CD4-positive, alpha-beta T cell treated with Interleukin-6 for 4 hours (primary cell): ENCODE results near the gene ZNF185.

ENCODE experiments used
- DNase-seq: peaks from one replicate; pipeline ENCODE4 v3.0.0-alpha.2; 2020; ENCODE audit warnings: mixed read lengths

ZNF185 gene

GRCh38 chrX:152897222-152898131 is at the start of gene ZNF185:
Gene ZNF185 (plus strand): TSS chrX:152898067. CDS start chrX:152914490, 16,423 bp downstream.
- DNase-seq, result no peak

DNA sequence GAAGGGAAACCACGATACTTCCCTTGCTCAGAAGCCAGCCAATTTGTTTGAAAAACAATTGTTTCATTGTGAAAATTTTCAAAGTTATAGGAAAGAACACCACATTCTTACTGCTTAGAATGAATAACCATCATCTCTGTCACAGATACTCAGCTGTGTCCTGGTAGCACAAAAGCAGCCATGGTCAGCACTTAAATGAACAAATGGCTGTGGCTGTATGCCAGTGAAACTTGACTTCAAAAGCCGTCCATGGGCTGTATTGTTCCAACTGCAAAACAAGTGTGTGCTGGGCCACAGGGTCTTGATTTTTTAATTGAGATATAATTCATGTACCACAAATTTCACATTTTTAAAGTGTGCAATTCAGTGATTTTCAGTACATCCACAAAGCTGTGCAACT is 47.4 kb upstream of the ZNF185 start:
- no peak for DNase-seq

GRCh38 chrX:152853986-152854385 is 43.9 kb upstream of the ZNF185 start:
- no peak for DNase-seq

DNA sequence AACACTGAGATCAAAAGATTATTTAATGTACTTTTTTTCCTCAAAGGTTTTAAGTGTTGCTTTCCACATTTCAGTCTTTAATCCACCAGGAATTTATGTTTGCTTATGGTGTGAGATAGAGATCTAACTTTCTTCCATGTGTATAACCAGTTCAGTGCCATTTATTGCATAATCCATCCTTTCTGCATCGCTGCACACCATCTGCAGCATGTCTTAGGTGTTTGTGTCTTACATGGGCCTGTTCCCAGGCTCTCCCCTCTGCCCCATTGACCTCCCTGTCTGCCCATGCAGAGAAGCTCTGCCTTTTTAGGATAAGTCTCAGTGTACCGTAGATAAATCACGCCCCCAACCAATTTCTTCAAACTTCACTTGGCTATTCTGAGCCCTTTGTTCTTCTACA is 36.8 kb upstream of the ZNF185 start:
- no peak for DNase-seq

- no peak for DNase-seq
These were observed 36.0 kb upstream of the ZNF185 start for GRCh38 chrX:152861826-152862225.

- DNase-seq, result no peak
These were observed 32.5 kb upstream of the ZNF185 start for GRCh38 chrX:152865232-152865920.

DNA sequence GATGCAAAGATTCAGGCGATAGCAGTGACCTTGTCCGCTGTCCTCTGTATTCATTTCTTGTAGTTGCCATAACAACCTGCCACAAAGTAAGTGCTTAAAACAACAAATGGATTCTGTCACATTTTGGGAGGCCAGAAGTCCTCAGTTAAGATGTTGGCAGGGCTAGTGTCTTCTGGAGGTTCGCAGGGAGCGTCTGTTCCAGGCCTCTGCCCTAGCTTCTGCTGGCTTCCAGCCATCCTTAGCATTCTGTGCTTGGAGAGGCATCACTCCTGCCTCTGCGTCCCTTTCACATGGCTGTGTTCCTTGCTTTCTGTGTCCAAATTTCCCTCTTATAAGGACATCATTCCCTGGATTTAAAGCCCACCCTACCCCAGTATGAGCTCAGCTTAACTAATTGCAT is 31.5 kb upstream of the ZNF185 start:
- DNase-seq, result no peak

DNA sequence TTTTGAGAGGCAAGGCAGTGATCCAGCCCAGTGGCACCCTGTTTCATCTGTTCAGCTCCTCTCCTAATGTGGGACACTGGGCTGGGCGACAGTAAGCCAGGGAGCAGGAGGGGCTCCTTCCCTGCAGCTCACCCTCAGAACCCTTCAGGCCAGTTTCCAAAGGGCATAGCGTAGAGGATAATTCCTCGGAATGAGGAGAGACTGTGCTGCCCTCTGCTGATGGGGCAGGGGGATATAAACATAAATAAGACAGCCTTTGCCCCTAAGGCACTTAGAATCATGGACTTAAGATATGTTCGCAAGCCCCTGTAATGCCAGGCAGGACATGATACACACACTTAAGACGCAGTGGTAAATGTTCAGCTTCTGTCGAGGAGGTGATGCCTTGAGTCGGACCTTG is 27.9 kb upstream of the ZNF185 start:
- DNase-seq, result no peak

- DNase-seq, result no peak
These were observed 26.6 kb upstream of the ZNF185 start for GRCh38 chrX:152871260-152871659.

DNA sequence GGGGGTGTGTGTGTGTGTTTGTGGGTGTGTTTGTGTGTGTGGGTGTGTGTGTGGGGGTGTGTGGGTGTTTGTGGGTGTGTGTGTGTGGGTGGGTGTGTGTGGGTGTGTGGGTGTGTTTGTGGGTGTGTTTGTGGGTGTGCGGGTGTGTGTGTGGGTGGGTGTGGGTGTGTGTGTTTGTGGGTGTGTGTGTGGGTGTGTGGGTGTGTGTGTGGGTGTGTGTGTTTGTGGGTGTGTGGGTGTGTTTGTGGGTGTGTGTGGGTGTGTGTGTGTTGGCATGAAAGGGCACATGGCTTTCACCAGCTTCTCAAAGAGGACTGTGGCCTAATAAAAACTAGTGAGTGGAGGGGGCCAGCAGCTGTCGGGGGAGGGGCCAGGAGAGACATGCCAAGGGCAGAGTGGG is 25.3 kb upstream of the ZNF185 start:
- no peak for DNase-seq

- no peak for DNase-seq
These were observed 24.5 kb upstream of the ZNF185 start for GRCh38 chrX:152873361-152873760.

GRCh38 chrX:152876931-152877840 is 20.7 kb upstream of the ZNF185 start:
- DNase-seq, result no peak

GRCh38 chrX:152878976-152879755 is 18.7 kb upstream of the ZNF185 start:
- no peak for DNase-seq

GRCh38 chrX:152881289-152881688 is 16.6 kb upstream of the ZNF185 start:
- DNase-seq, result no peak

- DNase-seq, result no peak
These were observed 13.7 kb upstream of the ZNF185 start for GRCh38 chrX:152884171-152884570.

GRCh38 chrX:152886716-152887115 is 11.2 kb upstream of the ZNF185 start:
- no peak for DNase-seq

DNA sequence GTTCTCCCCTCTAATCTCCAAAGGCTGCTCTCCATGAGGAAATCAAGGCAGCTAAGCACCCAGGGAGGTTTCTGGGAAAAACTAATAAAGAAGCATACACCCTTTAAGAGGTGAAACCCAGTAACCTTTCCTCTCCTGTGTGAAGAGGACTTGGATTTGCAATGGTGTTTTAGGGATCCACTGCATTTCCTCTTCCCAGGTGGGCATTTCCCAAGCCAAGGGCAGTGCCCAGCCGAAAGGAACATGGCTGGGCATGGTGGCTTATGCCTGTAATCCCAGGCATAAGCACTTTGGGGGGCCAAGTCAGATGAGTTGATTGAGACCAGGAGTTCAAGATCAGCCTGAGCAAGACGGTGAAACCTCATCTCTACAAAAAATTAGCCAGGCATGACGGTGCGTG is 5.4 kb upstream of the ZNF185 start:
- no peak for DNase-seq

- no peak for DNase-seq
These were observed 4.6 kb upstream of the ZNF185 start for GRCh38 chrX:152892999-152893891.

DNA sequence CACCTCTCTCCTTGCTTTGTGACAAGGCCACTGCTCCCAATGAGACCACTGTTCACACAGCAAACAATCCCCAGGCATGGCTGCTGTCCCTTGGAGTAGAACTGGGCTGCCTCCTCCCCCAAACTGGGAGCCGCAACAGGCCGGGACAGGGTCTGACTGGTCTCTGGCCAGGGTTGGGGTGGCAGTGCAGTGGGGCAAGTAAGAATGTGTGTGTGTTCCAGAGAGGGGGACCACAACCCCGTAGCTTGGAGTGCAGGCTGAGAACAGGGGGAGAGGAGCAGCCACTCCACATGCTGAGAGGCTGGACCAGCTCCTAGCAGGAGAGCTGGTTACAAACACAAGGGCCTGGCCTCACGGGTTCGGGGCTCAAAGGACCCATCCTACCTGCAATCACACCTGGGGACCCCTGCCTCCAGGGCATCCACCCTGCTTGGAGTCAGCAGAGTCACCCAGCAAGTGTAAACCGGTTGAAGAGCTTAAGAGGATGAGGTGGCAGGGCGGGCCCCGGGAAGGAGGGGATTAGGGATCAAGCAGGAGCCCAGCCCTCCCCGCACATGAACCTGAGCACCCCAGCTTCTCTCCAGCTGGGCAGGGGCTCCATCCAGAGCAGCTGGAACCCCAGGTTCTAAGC is 3.8 kb upstream of the ZNF185 start:
- no peak for DNase-seq

DNA sequence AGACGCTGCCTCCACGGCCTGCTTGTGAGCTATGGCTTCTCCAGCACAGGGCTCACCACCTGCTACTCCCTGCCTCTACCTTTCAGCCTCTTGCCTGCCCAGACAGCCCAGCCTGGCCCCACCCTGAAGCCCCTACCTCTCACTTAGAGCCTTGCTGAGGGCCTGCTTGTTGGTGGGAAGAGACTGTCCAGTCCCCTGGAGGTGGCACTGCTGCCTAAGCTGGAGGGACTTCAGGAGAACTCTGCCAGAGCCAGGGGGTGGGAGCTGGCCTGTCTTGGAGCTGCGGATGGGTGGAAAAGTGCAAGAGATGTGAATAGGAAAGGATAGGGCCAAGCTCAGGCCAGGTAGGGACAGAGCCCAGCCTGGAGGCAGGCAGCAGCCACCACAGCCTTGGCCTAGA is 2.7 kb upstream of the ZNF185 start:
- DNase-seq, result no peak
